ENCODE measurements around the gene KLF1.
"Not testable (repeated sequence)": the region's sequence is repeated elsewhere in the genome, so short reads cannot be mapped to it uniquely, and the experiment has no call there.

The KLF1 gene

DNA sequence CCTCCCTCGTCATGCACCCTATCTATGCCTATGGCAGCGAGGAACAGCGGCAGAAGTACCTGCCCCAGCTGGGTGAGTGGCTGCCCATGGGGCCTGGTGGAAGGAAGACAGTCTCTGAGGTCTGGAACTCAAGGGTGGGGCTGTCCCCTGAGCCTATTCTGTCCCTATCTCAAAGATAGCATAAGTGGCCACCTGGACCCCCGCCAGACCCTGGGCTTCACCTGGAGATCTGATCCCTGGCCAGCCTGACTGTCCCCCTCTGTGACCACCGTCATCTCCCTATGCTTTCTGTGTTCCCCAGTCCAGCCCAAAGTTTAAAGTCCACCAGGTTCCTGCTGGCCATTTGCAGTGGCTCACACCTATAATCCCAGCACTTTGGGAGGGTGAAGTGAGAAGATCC lies 6.6 kb upstream of the KLF1 start:
- DNase-seq, result no peak
- Histone ChIP-seq H3K36me3 (ENCODE audit: control insufficient read depth in 4 of 4, insufficient read depth in 4 of 4, low read length in 3 of 4) (peaks cover 2 to 45% (median 38%) of the 10 kb centered on the region in 4 experiments), H3K27ac (ENCODE audit: insufficient read depth in 1 of 2, low read depth in 1 of 2, low read length in 2 of 2, poor library complexity in 1 of 2, severe bottlenecking in 2 of 2) (no peak overlapping the region), H3K27me3 (replicated peaks in 2 of 5; ENCODE audit: control insufficient read depth in 4 of 5, insufficient read depth in 5 of 5, low read length in 4 of 5) (no peaks in the 10 kb centered on the region), H3K4me1 (ENCODE audit: control extremely low read depth in 1 of 4, control insufficient read depth in 4 of 4, insufficient read depth in 4 of 4, low read length in 3 of 4) (peaks cover 4 to 19% (median 15%) of the 10 kb centered on the region in 4 experiments), H3K4me3 (ENCODE audit: control insufficient read depth in 1 of 7, extremely low read depth in 1 of 7, insufficient read depth in 4 of 7, low read depth in 2 of 7, low read length in 6 of 7) (no peak overlapping the region), H3K9me3 (ENCODE audit: control extremely low read depth in 1 of 5, control insufficient read depth in 4 of 5, insufficient read depth in 2 of 5, low read depth in 1 of 5, low read length in 4 of 5) (no peaks in the 10 kb centered on the region)
- ChIA-PET POLR2A (no interaction called here), CTCF (interaction anchor here (1.0 kb wide), 1 partner anchor 20 kb away, joined by 3 read pairs; no protein-coding TSS in a partner anchor)
- WGBS (ENCODE audit: insufficient coverage), result 100% methylated on average over 4 of the region's 5 CpGs

DNA sequence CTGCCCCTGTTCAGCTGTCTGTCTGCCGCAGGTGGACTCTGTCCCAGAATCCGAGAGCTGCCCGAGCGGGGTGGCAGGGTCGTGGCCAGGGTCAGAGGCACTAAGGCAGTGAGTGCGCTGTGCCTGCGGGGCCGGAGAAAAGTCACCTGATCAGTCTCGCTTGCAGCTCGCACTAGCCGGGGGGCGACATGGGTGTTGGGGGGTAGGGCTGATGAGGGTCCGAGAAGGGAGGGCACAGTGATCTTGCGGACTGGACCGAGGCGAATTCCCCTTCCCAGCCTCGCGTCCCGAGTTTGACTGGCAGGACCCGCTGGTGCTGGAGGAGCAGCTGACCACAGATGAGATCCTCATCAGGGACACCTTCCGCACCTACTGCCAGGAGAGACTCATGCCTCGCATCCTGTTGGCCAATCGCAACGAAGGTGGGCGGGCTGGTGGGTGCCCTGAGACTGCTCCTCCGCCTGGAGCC lies 4.6 kb upstream of the KLF1 start:
- Histone ChIP-seq H3K9me3 (ENCODE audit: control extremely low read depth in 1 of 5, control insufficient read depth in 4 of 5, insufficient read depth in 2 of 5, low read depth in 1 of 5, low read length in 4 of 5) (no peaks in the 10 kb centered on the region), H3K4me1 (ENCODE audit: control extremely low read depth in 1 of 4, control insufficient read depth in 4 of 4, insufficient read depth in 4 of 4, low read length in 3 of 4) (peaks cover 4 to 21% (median 18%) of the 10 kb centered on the region in 4 experiments), H3K36me3 (ENCODE audit: control insufficient read depth in 4 of 4, insufficient read depth in 4 of 4, low read length in 3 of 4) (peaks cover 1 to 30% (median 24%) of the 10 kb centered on the region in 4 experiments), H3K4me3 (ENCODE audit: control insufficient read depth in 1 of 7, extremely low read depth in 1 of 7, insufficient read depth in 4 of 7, low read depth in 2 of 7, low read length in 6 of 7) (peak overlapping the region; percentile 63 to 98 (median 90)), H3K27me3 (replicated peaks in 2 of 5; ENCODE audit: control insufficient read depth in 4 of 5, insufficient read depth in 5 of 5, low read length in 4 of 5) (no peaks in the 10 kb centered on the region), H3K27ac (ENCODE audit: insufficient read depth in 1 of 2, low read depth in 1 of 2, low read length in 2 of 2, poor library complexity in 1 of 2, severe bottlenecking in 2 of 2) (peak overlapping the region; percentile 50 to 79)
- no peak for DNase-seq
- CTCF ChIA-PET, result interaction anchor here (0.9 to 2.3 kb wide), 3 partner anchors 10 to 126 kb away, joined by 3 to 9 read pairs (median 4); no protein-coding TSS in a partner anchor
- POLR2A ChIA-PET, result interaction anchor here (0.7 to 3.3 kb wide), 5 partner anchors 11 to 47 kb away, joined by 3 to 28 read pairs (median 7); partner anchors contain the start of genes CALR and FARSA
- WGBS (ENCODE audit: insufficient coverage), result 15% methylated on average over 23 of the region's 26 CpGs

DNA sequence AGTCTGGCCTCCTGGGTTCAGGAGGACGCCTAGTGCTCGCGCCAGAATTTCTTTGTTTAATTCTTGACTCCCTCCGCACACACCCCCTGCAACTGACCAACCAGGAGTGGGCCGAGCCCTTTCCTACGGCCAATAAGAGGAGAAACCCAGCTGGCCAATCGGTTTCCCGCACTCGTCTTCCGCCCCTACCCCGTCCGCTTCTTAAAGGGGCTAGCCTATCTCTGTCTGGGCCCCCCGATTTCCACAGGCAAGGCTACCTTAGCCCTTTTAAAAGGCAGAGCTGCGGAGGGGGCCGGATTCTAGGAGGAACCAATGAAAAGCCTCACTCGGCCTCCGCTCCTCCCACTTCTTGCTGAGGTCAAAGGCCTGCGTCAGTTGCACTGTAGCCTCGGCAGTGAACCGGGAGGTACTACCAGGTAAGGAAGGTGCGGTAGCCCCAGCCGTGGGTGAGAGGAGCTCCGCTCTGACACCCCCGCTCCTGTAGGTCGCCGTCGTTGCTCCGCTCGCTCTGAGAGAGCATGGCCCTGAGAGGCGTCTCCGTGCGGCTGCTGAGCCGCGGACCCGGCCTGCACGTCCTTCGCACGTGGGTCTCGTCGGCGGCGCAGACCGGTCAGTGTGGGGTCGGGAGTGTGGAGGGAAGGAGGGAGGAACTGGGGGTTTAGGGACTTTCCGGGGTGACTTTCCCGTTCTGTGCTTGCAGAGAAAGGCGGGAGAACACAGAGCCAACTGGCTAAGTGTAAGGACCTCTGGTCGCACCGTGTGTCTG lies 4.0 kb upstream of the KLF1 start, which contains the start of gene GCDH:
GCDH (plus strand) TSS at position 374 of the 766 bp plus-strand sequence; CDS start at position 519, 145 bp downstream.
- Histone ChIP-seq H3K27me3 (replicated peaks in 2 of 5; ENCODE audit: control insufficient read depth in 4 of 5, insufficient read depth in 5 of 5, low read length in 4 of 5) (no peaks in the 10 kb centered on the region), H3K27ac (ENCODE audit: insufficient read depth in 1 of 2, low read depth in 1 of 2, low read length in 2 of 2, poor library complexity in 1 of 2, severe bottlenecking in 2 of 2) (peak within 1 kb of the TSS; percentile 50 to 79), H3K4me3 (ENCODE audit: control insufficient read depth in 1 of 7, extremely low read depth in 1 of 7, insufficient read depth in 4 of 7, low read depth in 2 of 7, low read length in 6 of 7) (peak within 1 kb of the TSS; percentile 63 to 98 (median 90)), H3K4me1 (ENCODE audit: control extremely low read depth in 1 of 4, control insufficient read depth in 4 of 4, insufficient read depth in 4 of 4, low read length in 3 of 4) (peaks cover 4 to 26% (median 20%) of the 10 kb centered on the region in 4 experiments), H3K9me3 (ENCODE audit: control extremely low read depth in 1 of 5, control insufficient read depth in 4 of 5, insufficient read depth in 2 of 5, low read depth in 1 of 5, low read length in 4 of 5) (no peaks in the 10 kb centered on the region), H3K36me3 (ENCODE audit: control insufficient read depth in 4 of 4, insufficient read depth in 4 of 4, low read length in 3 of 4) (peaks cover 0 to 24% (median 18%) of the 10 kb centered on the region in 4 experiments)
- WGBS (ENCODE audit: insufficient coverage), result 0% methylated on average over 27 of the region's 49 CpGs
- ChIA-PET CTCF (interaction anchor here (0.9 to 2.3 kb wide), 9 partner anchors 8 to 125 kb away, joined by 3 to 9 read pairs (median 4); no protein-coding TSS in a partner anchor), POLR2A (interaction anchor here (0.6 to 3.3 kb wide), 7 partner anchors 10 to 116 kb away, joined by 3 to 28 read pairs (median 4); partner anchors contain the start of genes CALR and FARSA)
- DNase-seq, result peak; percentile 99 to 100 (median 99)

DNA sequence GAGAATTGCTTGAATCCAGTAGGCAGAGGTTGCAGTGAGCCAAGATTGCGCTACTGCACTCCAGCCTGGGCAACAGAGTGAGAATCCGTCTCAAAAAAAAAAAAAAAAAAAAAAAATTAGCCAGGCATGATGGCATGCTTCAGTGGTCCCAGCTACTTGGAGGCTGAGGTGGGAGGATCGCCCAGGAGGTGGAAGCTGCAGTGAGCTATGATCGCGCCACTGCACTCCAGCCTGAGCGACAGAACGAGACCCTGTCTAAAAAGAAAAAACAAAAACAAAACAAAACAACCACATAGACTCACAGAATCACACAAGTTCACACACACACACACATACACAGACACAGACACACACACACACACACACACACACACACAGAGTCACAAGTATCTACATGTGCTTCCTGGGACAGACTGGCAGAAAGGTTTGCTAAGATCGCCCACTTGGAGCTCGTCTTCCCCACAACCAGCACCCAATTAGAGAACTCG lies 3.3 kb upstream of the KLF1 start:
- Histone ChIP-seq H3K4me1 (ENCODE audit: control extremely low read depth in 1 of 4, control insufficient read depth in 4 of 4, insufficient read depth in 4 of 4, low read length in 3 of 4) (peaks cover 4 to 32% (median 25%) of the 10 kb centered on the region in 4 experiments), H3K36me3 (ENCODE audit: control insufficient read depth in 4 of 4, insufficient read depth in 4 of 4, low read length in 3 of 4) (peaks cover 0 to 21% (median 16%) of the 10 kb centered on the region in 4 experiments), H3K4me3 (ENCODE audit: control insufficient read depth in 1 of 7, extremely low read depth in 1 of 7, insufficient read depth in 4 of 7, low read depth in 2 of 7, low read length in 6 of 7) (peak overlapping the region in 6 of 7 experiments; percentile 27 to 95 (median 56))
- WGBS (ENCODE audit: insufficient coverage), result 43% methylated on average over 9 of the region's 10 CpGs
- not testable (repeated sequence) for H3K27ac ChIP-seq (ENCODE audit: insufficient read depth in 1 of 2, low read depth in 1 of 2, low read length in 2 of 2, poor library complexity in 1 of 2, severe bottlenecking in 2 of 2); H3K9me3 ChIP-seq (ENCODE audit: control extremely low read depth in 1 of 5, control insufficient read depth in 4 of 5, insufficient read depth in 2 of 5, low read depth in 1 of 5, low read length in 4 of 5); DNase-seq; H3K27me3 ChIP-seq (replicated peaks in 2 of 5; ENCODE audit: control insufficient read depth in 4 of 5, insufficient read depth in 5 of 5, low read length in 4 of 5)
- ChIA-PET POLR2A (interaction anchor here (0.6 to 3.3 kb wide), 7 partner anchors 23 to 116 kb away, joined by 3 to 28 read pairs (median 4); partner anchors contain the start of genes CALR and FARSA), CTCF (interaction anchor here (0.9 to 2.3 kb wide), 10 partner anchors 8 to 125 kb away, joined by 3 to 9 read pairs (median 4); partner anchors contain the start of gene FARSA)

DNA sequence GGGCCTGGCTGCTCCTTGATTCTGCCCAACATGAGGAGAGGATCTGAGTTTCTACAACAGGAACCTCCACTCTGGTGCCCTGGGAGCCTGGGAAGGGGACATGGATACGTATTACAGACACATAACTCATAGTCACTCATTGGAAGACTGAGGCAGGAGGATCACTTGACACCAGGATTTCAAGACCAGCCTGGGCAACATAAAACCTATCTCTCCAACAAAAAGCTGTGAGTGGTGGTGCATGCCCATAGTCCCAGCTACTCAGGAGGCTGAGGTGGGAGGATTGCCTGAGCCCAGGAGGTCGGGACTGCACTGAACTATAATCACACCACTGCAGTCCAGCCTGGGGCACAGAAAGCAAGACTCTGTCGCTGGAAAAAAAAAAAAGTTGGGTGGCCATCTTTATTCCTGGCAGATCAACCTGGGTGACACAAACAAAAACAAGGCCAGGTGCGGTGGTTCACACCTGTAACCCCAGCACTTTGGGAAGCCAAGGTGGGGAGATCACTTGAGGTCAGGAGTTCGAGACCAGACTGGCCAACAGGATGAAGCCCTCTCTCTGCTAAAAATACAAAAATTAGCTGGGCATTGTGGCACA lies 1.1 kb upstream of the KLF1 start:
- peaks cover 4 to 45% (median 34%) of the 10 kb centered on the region in 4 experiments for H3K4me1 ChIP-seq (ENCODE audit: control extremely low read depth in 1 of 4, control insufficient read depth in 4 of 4, insufficient read depth in 4 of 4, low read length in 3 of 4)
- H3K27me3 ChIP-seq (replicated peaks in 2 of 5; ENCODE audit: control insufficient read depth in 4 of 5, insufficient read depth in 5 of 5, low read length in 4 of 5), result no peaks in the 10 kb centered on the region
- H3K4me3 ChIP-seq (ENCODE audit: control insufficient read depth in 1 of 7, extremely low read depth in 1 of 7, insufficient read depth in 4 of 7, low read depth in 2 of 7, low read length in 6 of 7), result no peak overlapping the region
- ChIA-PET POLR2A (interaction anchor here (1.6 kb wide), 1 partner anchor 50 kb away, joined by 7 read pairs; the partner anchor contains the start of gene CALR), CTCF (interaction anchor here (0.9 to 2.5 kb wide), 4 partner anchors 11 to 77 kb away, joined by 3 to 8 read pairs (median 4); no protein-coding TSS in a partner anchor)
- 88% methylated on average over 4 of the region's 5 CpGs for WGBS (ENCODE audit: insufficient coverage)
- peaks cover 0 to 7% (median 3%) of the 10 kb centered on the region in 5 experiments for H3K9me3 ChIP-seq (ENCODE audit: control extremely low read depth in 1 of 5, control insufficient read depth in 4 of 5, insufficient read depth in 2 of 5, low read depth in 1 of 5, low read length in 4 of 5)
- H3K27ac ChIP-seq (ENCODE audit: insufficient read depth in 1 of 2, low read depth in 1 of 2, low read length in 2 of 2, poor library complexity in 1 of 2, severe bottlenecking in 2 of 2), result peak overlapping the region in 1 of 2 experiments; percentile 81
- H3K36me3 ChIP-seq (ENCODE audit: control insufficient read depth in 4 of 4, insufficient read depth in 4 of 4, low read length in 3 of 4), result peaks cover 0 to 1% (median under 1%) of the 10 kb centered on the region in 4 experiments
- no peak for DNase-seq

DNA sequence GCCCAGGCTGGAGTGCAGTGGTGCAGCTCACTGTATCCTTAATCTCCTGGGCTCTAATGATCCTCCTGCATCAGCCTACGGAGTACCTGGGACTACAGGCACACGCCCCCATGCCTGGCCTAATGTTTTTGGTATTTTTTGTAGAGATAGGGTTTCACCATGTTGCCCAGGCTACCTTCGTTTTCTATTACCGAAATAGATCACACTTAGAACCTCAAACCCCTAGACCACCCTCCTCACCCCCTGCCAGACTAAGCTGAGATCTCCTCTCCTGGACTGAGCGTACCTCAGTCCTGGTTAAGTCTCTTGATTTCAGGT lies 391 bp downstream of the KLF1 start:
- Histone ChIP-seq H3K27me3 (replicated peaks in 2 of 5; ENCODE audit: control insufficient read depth in 4 of 5, insufficient read depth in 5 of 5, low read length in 4 of 5) (no peaks in the 10 kb centered on the region), H3K36me3 (ENCODE audit: control insufficient read depth in 4 of 4, insufficient read depth in 4 of 4, low read length in 3 of 4) (no peaks in the 10 kb centered on the region), H3K9me3 (ENCODE audit: control extremely low read depth in 1 of 5, control insufficient read depth in 4 of 5, insufficient read depth in 2 of 5, low read depth in 1 of 5, low read length in 4 of 5) (peaks cover 0 to 7% (median 3%) of the 10 kb centered on the region in 5 experiments), H3K4me3 (ENCODE audit: control insufficient read depth in 1 of 7, extremely low read depth in 1 of 7, insufficient read depth in 4 of 7, low read depth in 2 of 7, low read length in 6 of 7) (peak overlapping the region in 1 of 7 experiments; percentile 3), H3K4me1 (ENCODE audit: control extremely low read depth in 1 of 4, control insufficient read depth in 4 of 4, insufficient read depth in 4 of 4, low read length in 3 of 4) (peaks cover 0 to 38% (median 28%) of the 10 kb centered on the region in 4 experiments), H3K27ac (ENCODE audit: insufficient read depth in 1 of 2, low read depth in 1 of 2, low read length in 2 of 2, poor library complexity in 1 of 2, severe bottlenecking in 2 of 2) (peak overlapping the region in 1 of 2 experiments; percentile 81)
- DNase-seq, result peak in 2 of 3 donors; percentile 11 to 27
- POLR2A ChIA-PET, result interaction anchor here (0.6 to 2.6 kb wide), 2 partner anchors 51 to 221 kb away, joined by 5 to 16 read pairs; partner anchors contain the start of gene CALR
- WGBS (ENCODE audit: insufficient coverage), result 90% methylated on average over 2 of the region's 5 CpGs
- CTCF ChIA-PET, result interaction anchor here (1.4 to 3.1 kb wide), 7 partner anchors 10 to 79 kb away, joined by 4 to 12 read pairs (median 9); partner anchors contain the start of genes FARSA and GADD45GIP1

Data from common myeloid progenitor, CD34-positive (primary cell).